H9 (cell line): ENCODE measurements around the gene FASTKD2. TPM values are rescaled to one million over a fixed set of nuclear protein-coding genes. Genes with fewer than 3 reads are reported as not detected.
"Not testable (repeated sequence)": the region's sequence is repeated elsewhere in the genome, so short reads cannot be mapped to it uniquely, and the experiment has no call there.

ENCODE experiments used
- DNase-seq: peaks from one replicate; pipeline ENCODE4 v3.0.0-alpha.2; 2017
- H2AFZ ChIP-seq: one replicate; pipeline ENCODE4 v1.6.1; 2013; ENCODE audit warnings: mild to moderate bottlenecking, low read length, control low read depth, moderate library complexity
- H2AK5ac ChIP-seq: 2 replicates; pipeline ENCODE4 v1.6.1; 2013; ENCODE audit warnings: low read length, control low read depth, mixed read lengths; ENCODE audit not compliant: insufficient read length
- H2BK120ac ChIP-seq: one replicate; pipeline ENCODE4 v1.6.1; 2013; ENCODE audit warnings: low read depth, mild to moderate bottlenecking, low read length, control low read depth, inconsistent platforms; ENCODE audit not compliant: poor library complexity, severe bottlenecking
- H2BK12ac ChIP-seq: 2 replicates; pipeline ENCODE4 v1.6.1; 2013; ENCODE audit warnings: low read length, control low read depth, mixed read lengths, low read depth; ENCODE audit not compliant: insufficient read length
- H2BK15ac ChIP-seq: 2 replicates; pipeline ENCODE4 v1.6.1; 2013; ENCODE audit warnings: low read depth, low read length, control low read depth
- H2BK20ac ChIP-seq: one replicate; pipeline ENCODE4 v1.6.1; 2013; ENCODE audit warnings: low read depth, mild to moderate bottlenecking, low read length, control low read depth, inconsistent platforms; ENCODE audit not compliant: poor library complexity, severe bottlenecking
- H2BK5ac ChIP-seq: 2 replicates; pipeline ENCODE4 v1.6.1; 2013; ENCODE audit warnings: low read length, control low read depth, mixed read lengths; ENCODE audit not compliant: insufficient read length
- H3K14ac ChIP-seq: 2 replicates; pipeline ENCODE4 v1.6.1; 2013; ENCODE audit warnings: low read length, control low read depth; ENCODE audit not compliant: insufficient read depth
- H3K18ac ChIP-seq: 2 replicates; pipeline ENCODE4 v1.6.1; 2013; ENCODE audit warnings: low read depth, mild to moderate bottlenecking, mixed read lengths, low read length, control low read depth; ENCODE audit not compliant: insufficient read length
- H3K23ac ChIP-seq: 2 replicates; pipeline ENCODE4 v1.6.1; 2013; ENCODE audit warnings: low read length, control low read depth, mixed read lengths, low read depth; ENCODE audit not compliant: insufficient read length
- H3K23me2 ChIP-seq: 2 replicates; pipeline ENCODE4 v1.6.1; 2013; ENCODE audit warnings: low read depth, mild to moderate bottlenecking, mixed read lengths, low read length, control low read depth; ENCODE audit not compliant: insufficient read length, poor library complexity, severe bottlenecking
- H3K27ac ChIP-seq: 2 replicates; pipeline ENCODE4 v1.5.1; 2013; ENCODE audit warnings: low read length, control low read depth, mixed read lengths, low read depth; ENCODE audit not compliant: insufficient read length
- H3K27me3 ChIP-seq: 2 replicates; pipeline ENCODE4 v1.6.1; 2013; ENCODE audit warnings: low read length, control low read depth, inconsistent platforms; ENCODE audit not compliant: insufficient read depth
- H3K4ac ChIP-seq: 2 replicates; pipeline ENCODE4 v1.6.1; 2013; ENCODE audit warnings: low read depth, mild to moderate bottlenecking, control low read depth, inconsistent platforms, low read length, moderate library complexity
- H3K4me1 ChIP-seq: 2 replicates; pipeline ENCODE4 v1.6.1; 2013; ENCODE audit warnings: low read length, control low read depth, inconsistent platforms; ENCODE audit not compliant: insufficient read depth
- H3K4me2 ChIP-seq: 2 replicates; pipeline ENCODE4 v1.6.1; 2013; ENCODE audit warnings: low read length, control low read depth, mixed read lengths; ENCODE audit not compliant: insufficient read length, insufficient read depth
- H3K56ac ChIP-seq: 2 replicates; pipeline ENCODE4 v1.6.1; 2013; ENCODE audit warnings: low read depth, mild to moderate bottlenecking, mixed read lengths, low read length, control low read depth; ENCODE audit not compliant: insufficient read length
- H3K79me1 ChIP-seq: 2 replicates; pipeline ENCODE4 v1.6.1; 2013; ENCODE audit warnings: low read depth, mild to moderate bottlenecking, moderate library complexity, low read length, control low read depth, inconsistent platforms; ENCODE audit not compliant: insufficient read depth, poor library complexity, severe bottlenecking
- H3K79me2 ChIP-seq: 2 replicates; pipeline ENCODE4 v1.6.1; 2013; ENCODE audit warnings: low read length, control low read depth, inconsistent platforms; ENCODE audit not compliant: insufficient read depth
- H3K9ac ChIP-seq: 2 replicates; pipeline ENCODE4 v1.6.1; 2013; ENCODE audit warnings: low read length, control low read depth, mixed read lengths; ENCODE audit not compliant: insufficient read length; ENCODE audit errors: extremely low read depth
- H3K9me3 ChIP-seq: one replicate; pipeline ENCODE4 v1.6.1; 2013; ENCODE audit warnings: low read depth, low read length, inconsistent platforms; ENCODE audit not compliant: control insufficient read depth
- H3T11ph ChIP-seq: one replicate; pipeline ENCODE4 v1.6.1; 2013; ENCODE audit warnings: mild to moderate bottlenecking, low read length, control low read depth, inconsistent platforms
- H4K20me1 ChIP-seq: one replicate; pipeline ENCODE4 v1.6.1; 2013; ENCODE audit not compliant: control insufficient read depth, insufficient read length, insufficient read depth
- H4K5ac ChIP-seq: 2 replicates; pipeline ENCODE4 v1.6.1; 2013; ENCODE audit warnings: low read depth, mild to moderate bottlenecking, mixed read lengths, low read length, control low read depth; ENCODE audit not compliant: insufficient read length
- H4K8ac ChIP-seq: replicated peaks from 2 replicates; pipeline ENCODE4 v1.6.1; 2013; ENCODE audit warnings: low read length, control low read depth, mixed read lengths, low read depth; ENCODE audit not compliant: insufficient read length
- H4K91ac ChIP-seq: 2 replicates; pipeline ENCODE4 v1.6.1; 2013; ENCODE audit warnings: low read depth, mild to moderate bottlenecking, moderate library complexity, mixed read lengths, low read length, control low read depth; ENCODE audit not compliant: insufficient read length
- H3K27ac Mint-ChIP-seq, 3 experiments: 2 replicates in 2 of 3; 3 replicates in 1 of 3; pipeline ENCODE4 v1.8.0; 2020 to 2021; ENCODE audit warnings: mixed read lengths in 3 of 3, mild to moderate bottlenecking in 1 of 3, moderate library complexity in 1 of 3
- H3K27me3 Mint-ChIP-seq: 2 replicates; pipeline ENCODE4 v1.8.0; 2021; ENCODE audit warnings: low read depth, mild to moderate bottlenecking, moderate library complexity, mixed read lengths
- H3K36me3 Mint-ChIP-seq, 3 experiments: 2 replicates in 2 of 3; 3 replicates in 1 of 3; pipeline ENCODE4 v1.8.0; 2020 to 2021; ENCODE audit warnings: low read depth in 3 of 3, mixed read lengths in 3 of 3; ENCODE audit not compliant: insufficient read depth in 1 of 3
- H3K4me1 Mint-ChIP-seq, 2 experiments: 2 replicates each; pipeline ENCODE4 v1.8.0; 2020; ENCODE audit warnings: mixed read lengths in 2 of 2
- H3K4me3 Mint-ChIP-seq, 2 experiments: 2 replicates in 1 of 2; 3 replicates in 1 of 2; pipeline ENCODE4 v1.8.0; 2020 to 2021; ENCODE audit warnings: mild to moderate bottlenecking in 2 of 2, mixed read lengths in 2 of 2, moderate library complexity in 1 of 2
- H3K9me3 Mint-ChIP-seq, 2 experiments: 2 replicates in 1 of 2; 3 replicates in 1 of 2; pipeline ENCODE4 v1.8.0; 2020; ENCODE audit warnings: mild to moderate bottlenecking in 2 of 2, mixed read lengths in 2 of 2, moderate library complexity in 1 of 2
- WGBS: extraction: QIAGEN DNeasy Blood & Tissue Kit; methylation state at CpG from one replicate; pipeline ENCODE4 v1.1.7; 2013; ENCODE audit warnings: missing lambda C conversion rate, low lambda C conversion rate, mixed read lengths; ENCODE audit not compliant: insufficient read length; ENCODE audit errors: extremely low coverage; 5-methylcytosine and 5-hydroxymethylcytosine counted together
- total RNA-seq: library from RNA; stranded (reverse); gene quantifications from 2 replicates; pipeline ENCODE4 v1.2.1, GENCODE V29; 2021

Gene FASTKD2
- total RNA-seq, 1 experiment from 2014 or later = 39.2 TPM

GRCh38 chr2:206812471-206812870, 47.1 kb downstream of the FASTKD2 start:
- not testable (repeated sequence) for H3K27me3 Mint-ChIP-seq, H3K56ac ChIP-seq, H2BK12ac ChIP-seq, H3K23me2 ChIP-seq, H3K9ac ChIP-seq, H4K91ac ChIP-seq, H3K18ac ChIP-seq, H3T11ph ChIP-seq, H3K79me1 ChIP-seq, H2BK15ac ChIP-seq, H2BK20ac ChIP-seq, H3K4me1 ChIP-seq, H3K9me3 ChIP-seq, H3K27me3 ChIP-seq, H4K5ac ChIP-seq, H4K20me1 ChIP-seq, H3K14ac ChIP-seq, H2BK5ac ChIP-seq, H3K23ac ChIP-seq, H2AK5ac ChIP-seq, H2AFZ ChIP-seq, H2BK120ac ChIP-seq, H4K8ac ChIP-seq, H3K4ac ChIP-seq
- Histone ChIP-seq H3K4me2 (peak overlapping the region; percentile 6), H3K79me2 (peaks cover 11% of the 10 kb centered on the region; the same call in 1 of the 2 replicates), H3K27ac (peak overlapping the region; percentile 69)
- no CpG with 5 or more reads among the region's 5 CpGs for WGBS
- peak; percentile 52 for DNase-seq
- peaks cover 11 to 36% (median 13%) of the 10 kb centered on the region in 3 experiments for H3K36me3 Mint-ChIP-seq
- peak overlapping the region; percentile 50 to 88; a peak in 3 of 5 replicates for H3K4me3 Mint-ChIP-seq
- peaks cover 8 to 12% of the 10 kb centered on the region in 2 experiments; a peak in 4 of 5 replicates for H3K9me3 Mint-ChIP-seq
- H3K27ac Mint-ChIP-seq = peak overlapping the region in 1 of 3 experiments; percentile 99; a peak in 3 of 7 replicates
- peaks cover 26 to 53% of the 10 kb centered on the region in 2 experiments for H3K4me1 Mint-ChIP-seq
